Vagina (tissue), 2 donors: ENCODE data around the gene LRGUK.

Experiments used
- CTCF ChIP-seq, 3 experiments: fragments of 450-650 bp in 2 of 3; fragments of 200-600 bp in 1 of 3; sonication (generic) in 1 of 3; IDR thresholded peaks; one replicate each; pipeline ENCODE4 v1.5.1; 2017 to 2019; ENCODE audit warnings: antibody characterized with exemption in 3 of 3, mild to moderate bottlenecking in 2 of 3, moderate library complexity in 2 of 3
- POLR2A ChIP-seq, 2 donors: fragments of 450-650 bp; IDR thresholded peaks; one replicate each; pipeline ENCODE4 v1.6.1; 2017; ENCODE audit warnings: antibody characterized with exemption in 2 of 2, mild to moderate bottlenecking in 2 of 2, moderate library complexity in 2 of 2

GRCh38 chr7:134176037-134176350 lies 48.9 kb downstream of the LRGUK start:
- TF ChIP-seq CTCF (IDR thresholded peaks at IDR 0.05) (no peak), POLR2A (IDR thresholded peaks at IDR 0.05) (no peak)
